DMS 273 treated with DMSO at 0.1 percent for 48 hours (cell line): ENCODE measurements around the gene ZNF282.
A peak's percentile ranks its signal among the peaks of the same experiment; 100 is the strongest.
"Not testable (repeated sequence)": the region's sequence is repeated elsewhere in the genome, so short reads cannot be mapped to it uniquely, and the experiment has no call there.

Experiments used
- DNase-seq: peaks from one replicate; lab custom pipeline; 2025; lab: John Stamatoyannopoulos, UW

Gene ZNF282

GRCh38 chr7:149225106-149225505 is 29.8 kb downstream of the ZNF282 start:
- DNase-seq, result no peak

- DNase-seq, result no peak
These were observed 30.3 kb downstream of the ZNF282 start for GRCh38 chr7:149225656-149226055.

DNA sequence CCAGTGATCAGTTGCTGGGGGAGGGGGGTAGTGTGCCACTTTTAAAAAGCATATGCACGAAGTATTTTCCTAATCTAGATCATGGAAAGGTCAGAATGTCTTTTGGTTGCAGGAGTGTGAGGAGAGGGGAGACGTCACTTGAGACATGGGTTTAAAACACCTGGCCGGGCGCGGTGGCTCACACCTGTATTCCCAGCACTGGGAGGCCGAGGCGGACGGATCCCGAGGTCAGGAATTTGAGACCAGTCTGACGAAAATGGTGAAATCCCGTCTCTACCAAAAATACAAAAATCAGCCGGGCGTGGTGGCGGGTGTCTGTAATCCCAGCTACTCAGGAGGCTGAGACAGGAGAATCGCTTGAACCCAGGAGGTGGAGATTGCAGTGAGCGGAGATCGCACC is 31.0 kb downstream of the ZNF282 start:
- DNase-seq, result not testable (repeated sequence)

- DNase-seq, result no peak
These were observed 31.6 kb downstream of the ZNF282 start for GRCh38 chr7:149226840-149227494.

DNA sequence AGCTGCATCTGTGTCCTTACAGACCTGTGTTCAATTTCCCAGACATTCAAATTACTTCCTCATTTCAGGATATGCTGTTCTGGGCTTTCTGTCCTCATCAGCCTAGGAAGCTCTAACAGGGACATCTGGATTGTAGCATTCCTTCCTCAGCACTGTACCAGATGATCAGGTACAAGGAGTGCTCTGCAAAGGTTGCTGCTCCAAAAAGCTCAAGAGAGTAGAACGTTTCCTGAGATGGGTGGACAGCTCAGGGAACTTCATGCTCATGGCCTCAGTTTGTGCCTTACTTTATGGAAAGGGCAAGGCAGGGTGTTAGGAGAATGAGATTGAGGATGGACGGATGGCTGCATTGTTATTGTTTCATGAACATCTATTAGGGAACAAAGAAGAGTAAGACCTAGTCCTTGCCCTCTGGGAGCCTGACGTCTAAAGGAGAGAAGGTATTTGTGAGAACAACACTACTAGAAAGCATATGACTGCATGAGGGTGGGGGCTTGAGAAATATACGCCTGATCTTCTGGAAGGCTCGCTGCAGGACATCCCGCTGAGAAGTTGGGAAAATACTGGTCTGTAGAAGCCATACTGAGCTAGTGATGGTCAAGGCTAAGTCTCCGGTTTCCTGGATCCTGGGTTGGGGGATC is 33.6 kb downstream of the ZNF282 start:
- no peak for DNase-seq

- no peak for DNase-seq
These were observed 34.2 kb downstream of the ZNF282 start for GRCh38 chr7:149229526-149229925.

GRCh38 chr7:149232362-149232761 is 37.0 kb downstream of the ZNF282 start:
- no peak for DNase-seq

- not testable (repeated sequence) for DNase-seq
These were observed 38.4 kb downstream of the ZNF282 start for GRCh38 chr7:149233655-149234204.

DNA sequence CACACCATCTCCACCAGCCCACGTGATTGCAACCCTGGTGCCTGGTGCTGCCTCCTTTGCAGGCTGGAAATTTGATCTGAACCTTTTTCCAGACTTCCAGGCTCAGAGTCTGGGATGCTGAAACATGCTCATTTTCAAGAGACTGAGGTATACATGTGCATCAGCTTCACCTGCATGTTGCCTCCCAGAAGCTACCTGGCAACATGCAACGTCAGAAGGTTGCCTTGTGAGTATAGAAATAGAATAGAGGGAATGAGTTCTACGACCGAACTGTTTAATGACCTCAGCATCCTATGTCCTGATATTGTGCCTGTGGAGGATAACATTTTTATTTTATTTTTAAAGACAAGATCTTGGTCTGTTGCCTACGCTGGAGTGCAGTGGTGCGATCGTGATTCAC is 42.2 kb downstream of the ZNF282 start:
- DNase-seq, result no peak

DNA sequence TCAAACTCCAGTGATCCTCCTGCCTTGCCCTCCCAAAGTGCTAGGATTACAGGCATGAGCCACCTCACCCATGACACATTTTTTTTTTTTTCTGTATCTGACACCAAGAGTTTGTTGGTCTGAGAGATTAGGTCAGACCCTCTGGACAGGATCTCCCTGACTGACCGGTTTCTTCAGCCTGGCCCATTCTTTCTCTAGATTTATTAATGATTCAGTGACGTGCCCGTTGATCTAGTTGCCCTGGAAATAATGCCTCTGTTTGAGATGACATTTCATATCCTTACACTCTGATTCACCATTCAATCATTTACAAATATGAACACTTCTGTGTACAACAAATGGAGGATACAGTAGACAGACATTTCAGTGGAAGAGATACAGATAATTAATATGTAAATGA is 42.7 kb downstream of the ZNF282 start:
- no peak for DNase-seq

- peak; percentile 99 for DNase-seq
These were observed 44.2 kb downstream of the ZNF282 start, which contains the start of gene ZNF212 for GRCh38 chr7:149239345-149240143. Gene ZNF212, plus strand, starts transcription at chr7:149239651. Its CDS starts 128 bp downstream, at chr7:149239779.

DNA sequence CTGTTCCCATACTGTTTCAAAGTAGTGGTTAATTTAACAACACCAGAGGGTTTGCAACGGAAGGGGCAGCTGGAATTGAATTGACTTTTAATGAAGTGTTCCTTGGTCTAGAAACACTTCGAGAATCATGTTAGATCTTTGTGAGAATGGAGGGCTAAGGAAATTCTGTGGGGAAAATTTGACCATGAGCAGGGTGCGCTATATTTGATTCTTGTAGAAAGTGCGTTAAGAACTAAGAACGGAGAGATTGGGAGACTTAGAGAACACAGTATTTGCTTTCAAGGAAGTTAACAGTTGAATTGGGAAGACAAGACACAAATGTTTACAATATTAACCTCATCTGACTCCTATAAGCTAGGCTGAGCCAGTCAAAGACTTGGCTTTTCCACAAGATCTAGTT is 45.3 kb downstream of the ZNF282 start:
- DNase-seq, result no peak

DNA sequence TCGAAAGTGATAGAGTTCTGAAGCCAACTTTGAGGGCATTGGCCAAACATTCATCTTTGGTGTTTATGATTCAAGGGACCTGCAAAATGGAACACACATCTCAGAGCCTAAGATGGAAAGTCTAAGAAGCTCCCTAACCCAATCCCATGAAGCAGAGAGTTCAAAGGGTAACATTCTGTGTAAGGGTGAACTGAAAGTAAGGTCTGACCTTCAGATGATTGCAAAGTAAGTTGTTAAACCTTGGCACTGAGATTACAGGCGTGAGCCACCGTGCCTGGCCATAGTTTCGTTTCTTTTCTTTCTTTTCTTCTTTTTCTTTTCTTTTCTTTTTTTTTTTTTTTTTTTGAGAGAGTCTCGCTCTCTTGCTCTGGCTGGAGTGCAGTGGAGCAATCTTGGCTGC is 46.4 kb downstream of the ZNF282 start:
- no peak for DNase-seq

DNA sequence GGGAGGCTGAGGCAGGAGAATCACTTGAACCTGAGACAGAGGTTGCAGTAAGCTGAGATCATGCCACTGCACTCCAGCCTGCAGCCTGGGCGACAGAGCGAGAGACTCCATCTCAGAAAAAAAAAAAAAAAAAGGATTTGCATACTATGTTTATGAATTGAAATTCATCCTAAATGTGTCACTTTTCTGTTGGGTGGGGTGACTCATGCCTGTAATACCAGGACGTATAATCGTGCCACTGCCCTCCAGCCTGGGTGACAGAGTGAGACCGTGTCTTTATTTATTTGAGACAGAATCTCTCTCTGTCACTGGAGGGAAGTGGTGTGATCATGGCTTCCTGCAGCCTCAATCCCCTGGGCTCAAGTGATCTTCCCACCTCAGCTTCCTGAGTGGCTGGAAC is 49.9 kb downstream of the ZNF282 start:
- DNase-seq, result no peak

DNA sequence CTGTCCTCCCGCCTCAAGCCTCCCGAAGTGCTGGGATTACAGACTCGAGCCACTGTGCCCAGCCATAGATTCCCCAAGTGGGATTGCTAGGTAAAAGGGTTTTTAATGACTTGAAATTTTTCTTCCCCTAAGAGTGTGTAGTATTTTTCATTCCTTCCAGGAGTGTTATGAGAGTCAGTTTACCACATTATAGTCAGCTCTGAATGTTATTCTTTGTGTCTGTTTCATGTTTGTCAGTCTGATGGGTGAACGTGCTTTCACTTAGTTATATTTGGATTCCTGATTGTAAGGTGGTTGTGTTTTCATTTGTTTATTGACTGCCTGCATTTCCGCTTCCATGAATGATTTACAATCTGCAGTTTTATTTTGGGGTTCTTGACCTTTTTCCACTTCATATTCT is 50.4 kb downstream of the ZNF282 start:
- DNase-seq, result no peak

- no peak for DNase-seq
These were observed 53.4 kb downstream of the ZNF282 start for GRCh38 chr7:149248777-149249176.

DNA sequence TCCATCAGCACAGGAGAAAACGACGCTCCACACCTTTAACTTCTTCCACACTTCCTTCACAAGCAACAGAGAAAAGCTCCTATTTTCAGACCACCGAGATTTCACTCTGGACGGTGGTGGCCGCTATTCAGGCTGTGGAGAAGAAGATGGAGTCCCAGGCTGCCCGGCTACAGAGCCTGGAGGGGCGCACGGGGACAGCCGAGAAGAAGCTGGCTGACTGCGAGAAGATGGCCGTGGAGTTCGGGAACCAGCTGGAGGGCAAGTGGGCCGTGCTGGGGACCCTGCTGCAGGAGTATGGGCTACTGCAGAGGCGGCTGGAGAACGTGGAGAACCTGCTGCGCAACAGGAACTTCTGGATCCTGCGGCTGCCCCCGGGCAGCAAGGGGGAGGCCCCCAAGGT is 54.8 kb downstream of the ZNF282 start:
- not testable (repeated sequence) for DNase-seq

- not testable (repeated sequence) for DNase-seq
These were observed 56.2 kb downstream of the ZNF282 start for GRCh38 chr7:149251518-149251917.

GRCh38 chr7:149252378-149252777 is 57.0 kb downstream of the ZNF282 start:
- DNase-seq, result no peak

- DNase-seq, result no peak
These were observed 58.3 kb downstream of the ZNF282 start for GRCh38 chr7:149253665-149254064.

GRCh38 chr7:149254181-149254858 is 59.0 kb downstream of the ZNF282 start:
- DNase-seq, result no peak

DNA sequence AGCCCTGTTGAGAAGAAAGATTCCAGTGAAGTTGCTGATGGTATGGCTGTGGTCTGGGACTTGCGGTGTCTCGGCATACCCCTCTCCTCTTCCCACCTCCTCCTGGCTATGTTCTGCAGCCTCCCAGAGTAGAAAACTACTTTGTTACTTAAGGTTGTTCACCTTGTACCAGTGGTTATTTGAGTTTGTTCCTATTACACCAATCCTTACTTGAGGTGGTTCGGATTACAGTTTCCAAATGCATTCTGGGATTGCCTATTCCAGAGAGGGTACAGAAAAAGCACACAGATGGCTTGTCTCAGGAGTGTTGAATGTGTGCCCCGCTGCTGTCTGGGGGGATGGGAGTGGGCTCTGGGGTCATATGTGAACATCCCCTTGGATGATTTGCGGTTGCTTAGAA is 59.8 kb downstream of the ZNF282 start:
- DNase-seq, result no peak
